DND-41 (cell line): ENCODE data around the gene ACTL10.

ENCODE experiments used
- EZH2 ChIP-seq: IDR thresholded peaks from 3 replicates; pipeline ENCODE4 v1.6.1; 2012; ENCODE audit warnings: borderline replicate concordance, low read depth, mild to moderate bottlenecking, moderate library complexity, low read length, inconsistent platforms; ENCODE audit not compliant: severe bottlenecking
- TF ChIP-seq, protein P1 (sequence below): IDR thresholded peaks from 2 replicates; pipeline ENCODE4 v1.5.1; 2012; ENCODE audit warnings: borderline replicate concordance, low read length, moderate library complexity, mild to moderate bottlenecking; ENCODE audit not compliant: poor library complexity, severe bottlenecking; ENCODE audit errors: extremely low read depth

- TF ChIP-seq, protein P1, sequence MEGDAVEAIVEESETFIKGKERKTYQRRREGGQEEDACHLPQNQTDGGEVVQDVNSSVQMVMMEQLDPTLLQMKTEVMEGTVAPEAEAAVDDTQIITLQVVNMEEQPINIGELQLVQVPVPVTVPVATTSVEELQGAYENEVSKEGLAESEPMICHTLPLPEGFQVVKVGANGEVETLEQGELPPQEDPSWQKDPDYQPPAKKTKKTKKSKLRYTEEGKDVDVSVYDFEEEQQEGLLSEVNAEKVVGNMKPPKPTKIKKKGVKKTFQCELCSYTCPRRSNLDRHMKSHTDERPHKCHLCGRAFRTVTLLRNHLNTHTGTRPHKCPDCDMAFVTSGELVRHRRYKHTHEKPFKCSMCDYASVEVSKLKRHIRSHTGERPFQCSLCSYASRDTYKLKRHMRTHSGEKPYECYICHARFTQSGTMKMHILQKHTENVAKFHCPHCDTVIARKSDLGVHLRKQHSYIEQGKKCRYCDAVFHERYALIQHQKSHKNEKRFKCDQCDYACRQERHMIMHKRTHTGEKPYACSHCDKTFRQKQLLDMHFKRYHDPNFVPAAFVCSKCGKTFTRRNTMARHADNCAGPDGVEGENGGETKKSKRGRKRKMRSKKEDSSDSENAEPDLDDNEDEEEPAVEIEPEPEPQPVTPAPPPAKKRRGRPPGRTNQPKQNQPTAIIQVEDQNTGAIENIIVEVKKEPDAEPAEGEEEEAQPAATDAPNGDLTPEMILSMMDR: no peak
- TF ChIP-seq EZH2: no peak
Measured at GRCh38 chr20:33629533-33629932, 37.2 kb upstream of the ACTL10 start.
